Middle frontal gyrus (tissue), 1 donor: ENCODE data around the gene SLC4A4.
A peak's percentile ranks its signal among the peaks of the same experiment; 100 is the strongest.
"Not testable (repeated sequence)": the region's sequence is repeated elsewhere in the genome, so short reads cannot be mapped to it uniquely, and the experiment has no call there.

ENCODE experiments used
- DNase-seq: peaks from one replicate; pipeline ENCODE4 v3.0.0-alpha.2; 2015; ENCODE audit warnings: low spot score; ENCODE audit errors: extremely low spot score

The SLC4A4 gene

DNA sequence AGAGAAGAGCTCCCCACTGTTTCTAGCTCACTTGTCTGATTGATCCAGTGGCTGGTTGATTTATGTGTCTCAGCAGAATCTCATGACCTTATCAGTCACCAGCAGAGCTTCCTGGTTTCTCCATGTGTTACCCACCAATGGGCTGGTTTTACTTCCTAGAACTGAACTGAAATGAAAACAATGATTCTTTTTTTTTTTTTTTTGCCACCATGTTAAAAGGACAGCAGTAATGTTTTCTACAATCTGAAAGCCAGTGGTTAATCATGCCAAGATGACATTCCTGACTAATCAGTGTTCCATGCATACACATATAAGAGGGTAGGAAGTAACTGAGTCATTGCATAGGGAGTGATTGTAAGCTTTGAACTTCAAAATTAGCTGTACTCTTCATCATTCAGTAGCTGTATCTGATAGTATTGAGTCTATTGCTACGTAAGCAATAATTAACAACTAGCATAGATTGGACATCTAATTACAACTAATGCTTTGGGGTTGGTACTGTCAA is 67.7 kb downstream of the SLC4A4 start:
- DNase-seq: no peak

DNA sequence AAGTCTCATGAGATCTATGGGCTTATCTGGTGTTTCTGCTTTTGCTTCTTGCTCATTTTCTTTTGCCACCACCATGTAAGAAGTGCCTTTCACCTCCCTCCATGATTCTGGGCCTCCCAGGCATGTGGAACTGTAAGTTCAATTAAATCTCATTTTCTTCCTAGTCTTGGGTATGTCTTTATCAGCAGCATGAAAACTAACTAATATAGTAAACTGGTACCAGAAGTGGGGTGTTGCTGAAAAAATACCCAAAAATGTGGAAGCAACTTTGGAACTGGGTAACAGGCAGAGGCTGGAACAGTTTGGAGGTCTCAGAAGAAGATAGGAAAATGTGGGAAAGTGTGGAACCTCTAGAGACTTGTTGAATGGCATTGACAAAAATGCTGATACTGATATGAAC is 70.1 kb downstream of the SLC4A4 start:
- not testable (repeated sequence) for DNase-seq

DNA sequence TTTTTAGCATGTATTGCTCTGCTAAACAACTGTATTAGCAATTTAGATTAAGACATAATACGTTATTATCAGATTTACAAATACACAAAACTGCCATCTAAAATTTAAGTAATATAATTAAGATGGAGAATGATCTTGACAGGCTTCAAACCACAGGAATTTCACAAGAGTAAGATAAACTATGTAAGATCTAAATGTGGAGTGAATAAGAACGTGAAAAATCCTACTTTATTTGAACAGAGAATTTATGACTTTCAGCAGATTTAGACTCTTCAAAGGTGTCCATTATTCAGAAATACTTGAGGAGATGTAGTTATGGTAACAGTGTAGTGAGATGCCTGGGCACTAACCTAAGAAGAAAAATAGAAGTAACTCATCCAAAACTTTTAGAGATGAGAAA is 73.2 kb downstream of the SLC4A4 start:
- no peak for DNase-seq

DNA sequence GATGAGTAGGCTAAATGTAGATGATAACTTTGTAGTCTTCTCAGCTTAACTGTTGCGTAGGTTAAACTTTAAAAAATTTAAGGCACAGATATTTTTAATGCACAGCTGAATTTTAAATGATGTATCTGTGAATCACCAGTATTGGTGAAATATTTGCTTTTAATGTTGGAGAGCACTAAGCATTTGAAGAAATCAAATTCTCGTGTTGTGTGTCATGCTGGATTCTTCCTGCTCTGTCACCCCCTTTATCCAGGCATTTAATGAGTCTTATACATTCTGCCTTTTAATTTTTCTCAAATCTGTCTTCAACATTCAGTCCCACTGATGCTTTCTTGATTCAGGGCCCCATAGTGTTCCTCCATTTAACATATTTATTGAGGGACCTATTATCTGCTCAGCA is 76.7 kb downstream of the SLC4A4 start:
- DNase-seq: no peak

DNA sequence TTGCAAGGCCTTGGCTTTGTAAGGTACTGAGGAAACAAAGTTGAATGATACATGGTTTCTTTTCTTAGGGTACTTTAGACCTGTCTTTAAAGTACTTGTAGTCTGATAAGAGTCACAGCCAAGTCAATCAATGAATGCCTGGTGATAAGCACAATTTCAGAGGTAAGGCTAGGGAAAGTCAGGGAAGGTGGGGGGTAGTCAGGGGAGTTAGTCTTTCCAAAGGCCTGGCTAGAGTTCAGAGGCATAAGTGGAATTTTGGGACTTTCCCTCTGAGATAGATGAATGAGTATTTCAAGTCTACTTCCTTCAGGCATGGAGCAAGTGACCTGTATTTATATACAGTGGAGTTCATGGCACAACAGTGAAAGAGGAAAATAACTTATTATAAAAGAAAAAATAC is 78.3 kb downstream of the SLC4A4 start:
- no peak for DNase-seq

DNA sequence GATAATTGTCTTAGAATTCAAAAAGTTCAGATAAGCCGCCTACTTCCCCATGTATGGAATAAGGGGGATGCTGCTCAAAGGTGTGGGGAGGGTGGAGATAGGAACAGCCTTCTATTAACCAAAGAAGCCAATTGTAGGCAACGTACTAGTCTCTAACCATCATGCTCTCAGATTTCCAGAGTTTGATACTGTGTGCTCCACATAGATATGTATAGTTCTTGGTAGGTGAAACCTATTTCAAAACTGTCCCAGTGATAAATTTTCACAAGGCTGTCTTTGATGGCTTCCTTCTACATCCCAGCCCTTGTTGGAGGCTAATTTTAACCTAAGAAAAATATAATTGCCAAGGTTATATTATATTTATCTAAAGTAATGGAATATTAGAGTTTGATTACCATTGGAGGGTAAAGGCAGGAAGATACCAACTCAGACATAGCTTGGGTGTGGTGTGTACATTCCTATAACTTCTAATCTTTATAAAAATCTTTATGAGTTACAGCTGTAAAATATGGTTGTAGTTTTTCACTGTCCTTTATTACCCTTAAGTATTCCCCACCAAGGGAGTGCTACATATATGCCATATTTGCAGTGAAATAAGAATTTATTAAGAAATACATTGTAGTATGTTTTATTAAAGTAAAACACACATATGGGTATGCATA is 87.7 kb downstream of the SLC4A4 start:
- DNase-seq: no peak

DNA sequence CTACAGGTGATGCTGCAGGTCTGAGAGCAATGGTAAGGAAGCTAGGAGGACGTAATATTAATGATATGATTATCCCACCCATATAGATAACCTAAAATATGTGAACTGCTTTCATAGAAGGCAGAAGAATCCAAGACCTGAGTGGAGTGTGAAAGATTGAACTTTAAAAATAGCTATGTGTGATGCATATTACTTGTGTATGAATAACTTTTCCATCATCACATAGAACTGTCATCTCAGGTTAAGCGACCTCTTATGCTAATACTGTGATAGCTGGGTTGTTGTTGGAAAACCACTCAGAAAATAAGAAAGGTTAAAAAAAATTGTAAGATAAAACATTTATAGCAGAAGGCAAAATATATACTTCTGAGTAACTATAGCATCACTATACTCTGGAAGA is 90.3 kb downstream of the SLC4A4 start:
- DNase-seq: no peak

DNA sequence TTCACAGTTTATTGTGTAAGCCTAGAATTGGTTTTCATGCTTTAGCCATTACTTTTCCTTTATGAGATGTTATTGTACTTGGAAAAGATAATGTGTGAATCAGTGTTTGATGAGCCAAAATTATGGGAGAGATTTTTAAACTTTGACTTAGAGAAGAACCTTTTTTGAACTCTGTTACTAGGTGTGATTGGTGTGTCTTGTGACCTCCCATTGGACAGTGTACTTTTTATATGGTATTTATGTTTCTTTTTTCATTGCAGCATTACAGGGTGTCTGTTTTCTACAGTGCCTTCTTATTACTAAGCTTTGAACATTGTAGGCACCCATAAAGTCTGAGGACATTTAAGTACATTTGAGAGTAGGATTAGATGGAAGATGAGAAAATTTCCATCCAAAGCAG is 91.1 kb downstream of the SLC4A4 start:
- DNase-seq: no peak

DNA sequence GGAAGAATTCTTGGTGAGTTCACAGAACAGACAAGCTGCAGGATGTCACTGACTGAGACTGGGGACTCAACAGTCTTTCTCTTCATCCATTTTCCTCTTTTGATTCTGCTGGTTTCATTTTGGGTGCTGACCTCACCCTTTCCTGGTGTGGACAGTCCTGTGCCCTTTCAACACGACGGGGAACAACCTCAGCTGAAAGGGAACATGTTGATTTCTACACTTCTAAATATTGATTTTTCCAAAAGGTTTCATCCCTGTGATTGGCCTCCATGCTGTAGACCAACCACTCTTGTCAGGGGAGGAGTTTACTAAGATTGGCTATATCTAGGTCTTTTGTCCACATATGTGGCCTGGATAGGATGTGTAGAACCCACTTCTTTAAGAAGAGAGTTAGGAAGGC is 91.8 kb downstream of the SLC4A4 start:
- DNase-seq: no peak

DNA sequence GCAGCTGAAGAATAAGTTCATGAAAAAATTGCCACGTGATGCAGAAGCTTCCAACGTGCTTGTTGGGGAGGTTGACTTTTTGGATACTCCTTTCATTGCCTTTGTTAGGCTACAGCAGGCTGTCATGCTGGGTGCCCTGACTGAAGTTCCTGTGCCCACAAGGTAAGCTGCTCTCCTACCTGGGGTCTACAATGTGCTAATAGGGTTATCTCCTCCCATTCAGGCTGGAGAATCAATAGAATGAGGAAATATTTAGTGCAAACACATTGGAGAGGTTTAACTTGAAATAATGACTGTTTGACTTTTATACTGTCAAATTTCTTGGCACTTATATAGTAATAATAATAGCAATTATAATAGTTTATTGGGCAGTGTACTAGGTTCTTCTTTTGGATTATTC is 101.8 kb downstream of the SLC4A4 start:
- DNase-seq: no peak

DNA sequence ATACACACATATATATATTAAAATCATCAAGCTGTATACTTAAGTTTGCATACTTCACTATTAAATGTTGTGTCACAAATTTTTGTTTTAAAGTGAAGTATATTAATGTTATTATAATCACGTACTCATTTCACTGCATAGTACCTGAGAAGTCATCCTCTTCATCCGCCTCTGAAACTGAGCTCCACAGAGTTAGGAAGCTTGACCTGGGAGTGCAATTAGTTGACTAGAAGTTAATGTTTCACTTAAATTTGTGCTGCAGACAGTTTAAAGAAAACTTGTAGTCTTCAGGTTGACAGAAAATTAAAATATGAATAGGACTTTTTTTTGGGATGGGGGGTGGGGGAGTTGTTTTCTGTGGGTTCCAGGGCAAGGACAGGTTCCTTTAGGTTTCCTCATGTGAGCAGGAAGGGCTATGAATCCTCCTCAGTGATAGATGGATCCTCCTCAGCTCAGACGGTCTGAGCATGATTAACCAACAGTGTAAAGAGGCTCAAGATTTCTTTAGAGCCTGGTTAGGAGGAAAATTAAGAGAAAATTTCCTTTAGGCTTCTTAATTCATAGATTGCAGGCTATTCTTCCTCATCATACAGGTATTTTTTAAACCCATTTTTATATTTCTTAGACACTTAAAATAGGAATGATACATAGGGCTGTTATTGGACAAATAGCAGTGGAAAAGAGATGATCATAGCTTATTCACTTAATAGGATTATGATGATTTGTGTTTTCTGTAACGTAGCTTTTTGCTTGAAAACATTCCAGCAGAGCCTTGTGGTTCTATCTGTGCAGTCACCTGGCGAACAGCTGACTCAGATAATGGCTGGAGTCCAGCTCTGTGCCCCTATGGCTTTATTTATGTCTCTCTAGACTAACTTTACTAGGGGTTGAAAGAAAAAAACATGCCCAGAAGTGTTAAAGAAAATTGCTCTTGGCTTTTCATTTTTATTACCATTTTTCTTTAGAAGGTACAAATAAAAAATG is 102.7 kb downstream of the SLC4A4 start:
- DNase-seq: no peak

DNA sequence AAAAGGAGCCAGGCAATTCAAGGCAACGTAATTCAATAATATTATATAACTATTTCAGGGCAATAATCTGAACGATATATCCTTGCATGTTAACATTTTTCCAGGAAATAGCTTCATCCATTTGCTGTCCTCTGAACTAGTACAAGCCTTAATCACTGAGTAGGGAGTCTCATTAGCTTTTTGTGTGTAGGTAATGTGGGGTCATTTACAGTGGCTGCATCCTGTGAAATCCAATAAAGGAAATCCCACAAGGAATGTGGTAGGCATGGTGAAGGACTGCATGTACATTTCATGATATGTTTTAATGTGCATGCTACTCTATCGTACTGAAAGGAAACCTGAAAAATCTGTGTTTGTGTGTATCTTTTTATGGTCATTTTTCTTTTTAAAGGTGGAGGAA is 103.5 kb downstream of the SLC4A4 start:
- DNase-seq: no peak

DNA sequence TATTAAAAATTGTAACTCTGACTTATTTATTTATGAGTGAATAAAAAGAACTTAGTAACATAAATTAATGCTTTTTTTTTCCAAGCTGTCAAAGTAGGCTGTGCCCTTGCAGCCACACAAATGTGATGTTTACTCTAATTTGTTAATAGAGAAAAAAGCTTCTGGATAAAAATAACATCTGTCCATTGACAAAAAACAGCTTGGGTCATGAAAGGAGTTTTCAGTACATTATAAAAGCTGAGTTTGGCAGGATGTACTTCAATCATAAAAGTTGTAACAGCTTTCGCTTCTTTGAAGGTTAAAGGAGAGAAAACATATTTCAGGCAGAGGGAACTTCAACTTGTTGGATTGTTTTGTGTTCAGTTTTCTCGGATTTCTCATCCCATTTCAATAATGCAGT is 105.6 kb downstream of the SLC4A4 start:
- no peak for DNase-seq

DNA sequence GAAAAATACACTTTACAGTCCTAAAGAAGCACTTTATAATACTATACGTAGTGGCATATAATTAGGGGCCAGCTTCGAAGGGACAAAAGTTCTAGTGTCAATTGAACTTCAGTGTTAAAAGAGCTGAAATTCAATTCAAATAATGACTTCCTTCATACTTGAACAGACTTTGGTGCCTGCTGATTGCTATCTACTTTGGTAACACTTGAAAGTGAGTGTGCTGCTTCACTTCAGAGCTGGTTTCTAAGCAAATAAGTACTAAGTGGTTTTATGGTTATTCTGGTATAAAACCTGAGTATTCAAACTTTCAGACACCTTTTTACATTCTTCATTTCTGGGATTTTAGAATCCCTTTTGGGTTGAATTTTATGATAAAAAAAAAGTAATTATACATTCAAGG is 107.0 kb downstream of the SLC4A4 start:
- no peak for DNase-seq

DNA sequence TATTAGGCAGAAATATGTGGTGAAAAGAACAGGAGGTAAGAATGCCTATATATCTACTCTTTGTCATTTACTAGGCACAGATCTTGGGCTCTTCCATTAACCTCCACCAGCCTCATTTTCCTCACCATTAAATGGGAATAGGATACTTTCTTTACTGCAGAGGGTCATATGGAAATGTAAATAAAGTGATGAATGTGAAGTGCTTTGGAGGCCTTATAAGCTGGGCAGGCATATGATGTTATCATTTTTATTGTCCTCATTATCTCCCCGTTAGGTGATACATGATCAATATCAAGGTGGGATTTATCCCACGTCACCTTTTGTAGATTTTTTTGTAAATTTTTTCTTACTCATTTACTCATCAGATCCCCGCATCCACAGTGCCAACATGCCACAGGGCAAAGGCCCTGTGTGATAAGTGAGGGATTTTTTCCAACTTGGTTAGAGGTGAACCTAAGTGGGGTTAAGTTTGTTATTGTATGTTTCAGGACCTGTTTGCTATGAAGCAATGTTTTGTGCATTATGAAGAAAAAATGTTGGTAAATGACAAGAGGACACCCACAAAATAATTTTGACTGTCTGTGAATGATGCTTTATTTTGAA is 107.8 kb downstream of the SLC4A4 start:
- no peak for DNase-seq

DNA sequence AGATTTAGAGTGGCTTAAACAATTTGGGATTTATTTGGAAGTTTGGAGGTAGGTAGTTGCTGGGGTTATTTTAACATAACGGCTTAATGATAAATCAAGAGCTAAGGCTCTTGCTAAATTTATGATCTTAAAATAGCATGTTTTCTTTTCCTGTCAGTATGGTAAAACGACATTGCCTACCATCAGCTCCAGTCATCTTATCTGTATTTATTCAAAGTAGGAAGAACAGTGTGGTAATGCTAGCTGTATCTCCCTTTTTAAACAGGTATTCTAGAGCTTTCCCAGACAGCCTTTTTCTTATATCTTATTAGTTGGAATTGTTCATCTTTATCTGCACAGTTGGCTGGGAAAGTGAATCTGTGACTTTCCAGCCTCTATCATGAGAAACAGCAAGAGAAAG is 110.2 kb downstream of the SLC4A4 start:
- no peak for DNase-seq

DNA sequence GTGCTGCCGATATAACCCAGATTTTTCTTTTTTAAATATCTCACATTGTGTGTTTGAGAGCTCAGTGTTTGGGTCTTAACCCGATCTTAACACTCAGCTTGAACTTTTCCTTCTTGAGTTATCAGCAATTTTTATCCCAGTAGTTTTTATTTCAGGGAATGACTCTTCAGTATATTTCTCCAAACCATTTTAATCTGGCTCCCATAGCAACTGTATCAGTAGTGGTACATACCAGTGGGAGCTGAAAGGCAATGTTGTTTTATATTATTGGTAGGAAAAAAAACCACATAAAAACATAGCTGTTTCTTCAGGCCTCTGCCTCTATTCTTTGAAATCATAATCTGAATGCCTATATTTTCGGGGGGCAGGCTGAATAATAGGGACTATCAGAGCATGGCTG is 111.1 kb downstream of the SLC4A4 start:
- no peak for DNase-seq

DNA sequence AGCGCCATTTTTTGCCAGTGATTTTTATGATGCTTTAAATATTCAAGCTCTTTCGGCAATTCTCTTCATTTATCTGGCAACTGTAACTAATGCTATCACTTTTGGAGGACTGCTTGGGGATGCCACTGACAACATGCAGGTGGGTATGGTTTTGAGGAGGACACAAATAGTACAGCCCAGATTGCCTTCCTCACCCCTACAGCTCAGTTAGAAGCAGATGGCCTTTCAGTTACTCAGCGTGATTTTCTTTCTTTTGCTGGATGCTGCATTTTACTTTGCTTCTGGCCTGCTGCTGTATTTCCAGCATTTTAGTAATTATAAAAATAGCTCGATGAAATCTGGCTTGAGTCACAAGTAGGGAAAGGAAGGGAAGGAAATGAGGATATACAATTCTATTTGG is 114.7 kb downstream of the SLC4A4 start:
- DNase-seq: peak; percentile 29

DNA sequence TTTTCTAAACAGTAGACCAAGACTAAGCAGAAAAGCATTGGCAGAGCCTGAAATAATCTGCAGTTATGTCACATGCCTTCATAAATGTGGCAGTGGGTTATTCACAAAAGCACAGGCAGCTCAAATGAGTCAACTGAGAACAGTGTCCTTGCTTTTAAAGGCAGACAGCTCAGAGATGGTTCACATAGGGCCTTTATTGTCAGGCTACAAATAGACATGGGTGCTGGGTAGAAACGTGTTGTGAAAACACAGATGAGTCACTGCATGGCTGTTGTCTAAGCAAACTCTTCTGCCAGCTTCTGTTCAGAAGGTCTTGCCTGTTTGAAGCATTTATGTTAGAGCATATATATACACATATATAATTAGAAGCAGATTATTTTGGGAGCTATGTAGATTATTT is 118.0 kb downstream of the SLC4A4 start:
- peak; percentile 40 for DNase-seq

DNA sequence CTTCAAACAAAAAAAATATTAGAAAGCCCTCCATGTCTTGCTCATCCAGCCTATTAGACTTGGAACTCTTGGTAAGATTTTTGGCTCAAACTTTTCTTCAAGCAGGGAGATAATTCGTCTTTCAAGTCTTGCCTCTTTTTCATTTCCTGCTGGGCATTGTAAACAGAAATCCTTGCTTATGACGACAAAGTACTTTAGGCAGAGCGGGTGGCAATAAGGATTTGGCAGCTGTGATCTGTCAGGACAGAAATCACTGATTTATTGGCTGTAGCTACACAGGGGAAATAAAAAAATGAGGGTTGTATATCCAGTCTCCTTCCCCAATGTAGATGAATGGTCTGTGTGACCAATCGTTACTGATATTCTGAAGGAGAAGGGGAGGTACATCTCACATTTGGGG is 121.6 kb downstream of the SLC4A4 start:
- no peak for DNase-seq

DNA sequence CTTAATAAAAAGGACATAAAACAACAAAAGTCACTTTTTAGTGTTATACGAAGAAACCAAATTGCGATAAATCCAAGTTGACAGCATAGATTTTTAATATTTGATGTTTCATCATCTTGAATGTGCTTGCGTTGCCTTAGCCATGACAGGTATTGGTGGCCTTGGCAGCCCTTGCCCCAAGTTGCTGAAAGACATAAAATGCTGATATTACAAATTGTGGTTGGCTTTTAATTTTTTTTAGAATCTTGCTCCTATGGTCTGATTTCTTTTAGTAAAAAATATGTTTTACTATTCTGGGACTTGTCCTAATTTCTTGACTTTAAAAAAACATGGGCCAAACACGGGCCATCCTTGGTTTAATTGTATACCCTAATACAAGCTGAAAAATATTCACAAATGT is 122.6 kb downstream of the SLC4A4 start:
- DNase-seq: no peak

DNA sequence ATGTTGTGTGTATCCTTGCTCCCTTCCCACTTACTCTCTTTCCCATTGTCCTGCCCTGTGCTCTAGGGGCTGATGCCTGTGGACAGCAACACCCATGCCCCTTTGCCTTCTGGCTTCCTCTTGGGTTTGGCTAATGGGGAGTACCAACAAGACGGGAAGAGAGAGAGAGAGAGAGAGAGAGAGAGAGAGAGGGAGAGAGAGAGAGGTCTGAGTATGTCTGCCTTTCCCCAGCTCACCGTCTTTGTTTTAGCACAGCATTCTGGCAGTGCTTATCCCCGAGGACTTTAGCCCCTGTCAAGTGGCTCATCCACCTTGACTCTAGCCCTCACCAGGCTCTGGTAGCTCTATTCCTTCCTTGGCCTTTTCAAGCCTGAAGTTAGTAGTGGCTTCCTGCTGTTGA is 128.0 kb downstream of the SLC4A4 start:
- DNase-seq: no peak
